Liver (tissue), 9 donors: ENCODE results near the gene ZBTB2. TPM values are rescaled to one million over a fixed set of nuclear protein-coding genes. Genes with fewer than 3 reads are reported as not detected.
A peak's percentile ranks its signal among the peaks of the same experiment; 100 is the strongest.

Experiments used
- DNase-seq: peaks from one replicate; pipeline ENCODE4 v3.0.0-alpha.2; 2017; ENCODE audit warnings: low spot score
- H3K27ac ChIP-seq, 2 donors: one replicate each; pipeline ENCODE4 v1.7.0; 2013; ENCODE audit warnings: inconsistent platforms in 2 of 2, low read length in 2 of 2, control low read depth in 1 of 2, low read depth in 1 of 2, mild to moderate bottlenecking in 1 of 2
- H3K27me3 ChIP-seq, 4 donors: one replicate each; pipeline versions ENCODE4 v1.6.1 to v1.7.0; 2013; ENCODE audit warnings: low read length in 3 of 4, inconsistent platforms in 1 of 4, mild to moderate bottlenecking in 1 of 4, moderate library complexity in 1 of 4; ENCODE audit not compliant: control insufficient read depth in 4 of 4, insufficient read depth in 4 of 4
- H3K36me3 ChIP-seq, 4 donors: one replicate each; pipeline versions ENCODE4 v1.6.1 to v1.7.0; 2013; ENCODE audit warnings: low read length in 3 of 4, mild to moderate bottlenecking in 3 of 4, low read depth in 1 of 4, moderate library complexity in 1 of 4; ENCODE audit not compliant: control insufficient read depth in 4 of 4, insufficient read depth in 3 of 4
- H3K4me1 ChIP-seq, 4 donors: one replicate each; pipeline versions ENCODE4 v1.6.1 to v1.7.0; 2013; ENCODE audit warnings: low read length in 3 of 4, mild to moderate bottlenecking in 3 of 4, moderate library complexity in 1 of 4; ENCODE audit not compliant: control insufficient read depth in 4 of 4, insufficient read depth in 4 of 4
- H3K4me3 ChIP-seq, 3 donors: one replicate each; pipeline versions ENCODE4 v1.6.1 to v1.7.0; 2013; ENCODE audit warnings: low read length in 3 of 3, control low read depth in 1 of 3, low read depth in 1 of 3, mild to moderate bottlenecking in 1 of 3
- H3K9ac ChIP-seq, 2 donors: one replicate each; pipeline ENCODE4 v1.7.0; 2013; ENCODE audit warnings: low read length in 2 of 2, mild to moderate bottlenecking in 2 of 2, moderate library complexity in 2 of 2, control low read depth in 1 of 2, low read depth in 1 of 2
- H3K9me3 ChIP-seq, 4 donors: one replicate each; pipeline versions ENCODE4 v1.6.1 to v1.7.0; 2013; ENCODE audit warnings: low read length in 3 of 4; ENCODE audit not compliant: control insufficient read depth in 4 of 4
- ATF3 ChIP-seq: IDR thresholded peaks from 2 replicates; pipeline ENCODE4 v1.6.1; 2016; ENCODE audit warnings: antibody characterized with exemption
- EGR1 ChIP-seq, 2 donors: IDR thresholded peaks; 2 replicates each; pipeline ENCODE4 v1.6.1; 2016 to 2018; ENCODE audit warnings: antibody characterized with exemption in 2 of 2, low read depth in 2 of 2
- FOXA1 ChIP-seq: IDR thresholded peaks from 2 replicates; pipeline ENCODE4 v1.6.1; 2016; ENCODE audit warnings: antibody characterized with exemption
- FOXA2 ChIP-seq: IDR thresholded peaks from 2 replicates; pipeline ENCODE4 v1.6.1; 2016; ENCODE audit warnings: antibody characterized with exemption
- GABPA ChIP-seq, 2 donors: IDR thresholded peaks in 1 of 2; conservative IDR thresholded peaks in 1 of 2; 2 replicates each; pipeline ENCODE4 v1.6.1; 2016; ENCODE audit warnings: antibody characterized with exemption in 2 of 2, mild to moderate bottlenecking in 1 of 2, moderate library complexity in 1 of 2
- HNF4A ChIP-seq, 2 donors: conservative IDR thresholded peaks; 2 replicates each; pipeline ENCODE4 v1.6.1; 2016; ENCODE audit warnings: antibody characterized with exemption in 2 of 2, mild to moderate bottlenecking in 2 of 2
- HNF4G ChIP-seq: IDR thresholded peaks from 2 replicates; pipeline ENCODE4 v1.6.1; 2016; ENCODE audit warnings: antibody characterized with exemption
- JUND ChIP-seq, 2 donors: IDR thresholded peaks; 2 replicates each; pipeline ENCODE4 v1.6.1; 2016; ENCODE audit warnings: antibody characterized with exemption in 2 of 2
- NR2F2 ChIP-seq: IDR thresholded peaks from 2 replicates; pipeline ENCODE4 v1.6.1; 2016; ENCODE audit warnings: antibody characterized with exemption
- RAD21 ChIP-seq, 2 donors: IDR thresholded peaks; 2 replicates each; pipeline ENCODE4 v1.6.1; 2016; ENCODE audit warnings: antibody characterized with exemption in 2 of 2, mild to moderate bottlenecking in 2 of 2
- RXRA ChIP-seq, 2 donors: IDR thresholded peaks; 2 replicates each; pipeline ENCODE4 v1.6.1; 2017 to 2018; ENCODE audit warnings: antibody characterized with exemption in 2 of 2, mild to moderate bottlenecking in 1 of 2
- SP1 ChIP-seq: IDR thresholded peaks from 2 replicates; pipeline ENCODE4 v1.6.1; 2018; ENCODE audit warnings: antibody characterized with exemption, mild to moderate bottlenecking
- TAF1 ChIP-seq: conservative IDR thresholded peaks from 2 replicates; pipeline ENCODE4 v1.6.1; 2016; ENCODE audit warnings: antibody characterized with exemption, mild to moderate bottlenecking
- YY1 ChIP-seq: IDR thresholded peaks from 2 replicates; pipeline ENCODE4 v1.6.1; 2016; ENCODE audit warnings: antibody characterized with exemption, mild to moderate bottlenecking
- ZBTB33 ChIP-seq: IDR thresholded peaks from 2 replicates; pipeline ENCODE4 v1.6.1; 2016; ENCODE audit warnings: antibody characterized with exemption
- WGBS: extraction: QIAGEN DNeasy Blood & Tissue Kit; methylation state at CpG from one replicate; pipeline ENCODE4 v1.1.7; 2013; 5-methylcytosine and 5-hydroxymethylcytosine counted together
- polyA plus RNA-seq, 2 donors: library from polyadenylated mRNA; stranded (reverse) in 1 of 2; unstranded in 1 of 2; fragments of 200-250 nt in 1 of 2; fragments of >200 nt in 1 of 2; fragmentation: Nextera tagmentation in 1 of 2; extraction: Ambion mirVana in 1 of 2; gene quantifications; one replicate each; pipeline versions ENCODE4 v1.2.1 to v1.2.3, GENCODE V29; 2013 to 2015
- total RNA-seq, 2 donors: library from RNA; depleted of rRNA; stranded (reverse); fragments of >200 nt; gene quantifications; one replicate each; pipeline ENCODE4 v1.2.3, GENCODE V29; 2014
- TF ChIP-seq, protein P1 (sequence below): IDR thresholded peaks from 2 replicates; pipeline ENCODE4 v1.6.1; 2016; ENCODE audit warnings: antibody characterized with exemption, mild to moderate bottlenecking
- TF ChIP-seq, protein P2 (sequence below): IDR thresholded peaks from 2 replicates; pipeline ENCODE4 v1.6.1; 2016; ENCODE audit warnings: antibody characterized with exemption
- TF ChIP-seq, protein P3 (sequence below): fragments of 150-350 bp; IDR thresholded peaks from 2 replicates; pipeline ENCODE4 v1.5.1; 2017; ENCODE audit warnings: improper control_type of control experiment, low read depth, low read length; ENCODE audit not compliant: missing input control
- donor health status: healthy.
- donor health status: healthy.
- donor health status: healthy.
- donor health status: healthy.
- donor health status: healthy.

The ZBTB2 gene
- total and polyA plus RNA-seq, 4 donors: 2.5 to 4.2 (median 3.0) TPM

- H3K36me3 ChIP-seq: no peaks in the 10 kb centered on the region
- no peaks in the 10 kb centered on the region for H3K9me3 ChIP-seq
- H3K9ac ChIP-seq: peak overlapping the region; percentile 36 to 69
- WGBS: 2% methylated on average over 46 of the region's 46 CpGs
- H3K4me3 ChIP-seq: peak overlapping the region; percentile 56 to 66 (median 62)
- peak overlapping the region; percentile 23 to 41 for H3K27ac ChIP-seq
- TF ChIP-seq FOXA1: no peak
- DNase-seq: peak; percentile 49
- H3K4me1 ChIP-seq: peaks cover 2 to 13% (median 11%) of the 10 kb centered on the region in 4 donors
- no peaks in the 10 kb centered on the region for H3K27me3 ChIP-seq
Measured at GRCh38 chr6:151325075-151326050, 66.0 kb downstream of the ZBTB2 start.

DNA sequence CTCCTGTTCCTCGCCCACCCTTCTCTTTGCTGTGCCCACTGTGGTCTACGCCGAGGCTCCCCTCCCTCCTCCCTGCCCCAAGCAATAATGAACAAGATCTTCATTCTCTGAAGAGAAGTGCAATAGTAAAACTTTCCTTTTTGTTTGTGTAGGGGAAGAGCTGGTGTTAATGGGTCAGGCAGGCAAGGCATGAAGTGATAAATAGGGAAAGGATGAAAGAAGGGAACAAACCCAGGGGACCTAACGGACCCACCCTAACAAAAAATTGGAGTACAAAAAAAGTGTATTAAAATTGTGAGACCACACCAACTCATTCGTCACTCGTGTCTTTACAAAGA, 66.9 kb downstream of the ZBTB2 start:
- Histone ChIP-seq H3K4me1 (peaks cover 2 to 13% (median 11%) of the 10 kb centered on the region in 4 donors), H3K27ac (peak overlapping the region in 1 of 2 donors; percentile 43), H3K36me3 (no peaks in the 10 kb centered on the region), H3K4me3 (no peak overlapping the region), H3K9ac (peak overlapping the region; percentile 10 to 65), H3K9me3 (no peaks in the 10 kb centered on the region), H3K27me3 (no peaks in the 10 kb centered on the region)
- 30% methylated on average over 6 of the region's 6 CpGs for WGBS
- DNase-seq: no peak
- TF ChIP-seq HNF4A (conservative IDR thresholded peaks at IDR 0.05): no peak
- no peak for TF ChIP-seq RAD21 (IDR thresholded peaks at IDR 0.05)
- no peak for TF ChIP-seq ATF3
- TF ChIP-seq SP1: no peak
- TF ChIP-seq ZBTB33: no peak
- no peak for TF ChIP-seq FOXA1
- TF ChIP-seq GABPA (IDR thresholded peaks at IDR 0.05 in 1 of 2, conservative IDR thresholded peaks at IDR 0.05 in 1 of 2): no peak
- TF ChIP-seq, protein P1, sequence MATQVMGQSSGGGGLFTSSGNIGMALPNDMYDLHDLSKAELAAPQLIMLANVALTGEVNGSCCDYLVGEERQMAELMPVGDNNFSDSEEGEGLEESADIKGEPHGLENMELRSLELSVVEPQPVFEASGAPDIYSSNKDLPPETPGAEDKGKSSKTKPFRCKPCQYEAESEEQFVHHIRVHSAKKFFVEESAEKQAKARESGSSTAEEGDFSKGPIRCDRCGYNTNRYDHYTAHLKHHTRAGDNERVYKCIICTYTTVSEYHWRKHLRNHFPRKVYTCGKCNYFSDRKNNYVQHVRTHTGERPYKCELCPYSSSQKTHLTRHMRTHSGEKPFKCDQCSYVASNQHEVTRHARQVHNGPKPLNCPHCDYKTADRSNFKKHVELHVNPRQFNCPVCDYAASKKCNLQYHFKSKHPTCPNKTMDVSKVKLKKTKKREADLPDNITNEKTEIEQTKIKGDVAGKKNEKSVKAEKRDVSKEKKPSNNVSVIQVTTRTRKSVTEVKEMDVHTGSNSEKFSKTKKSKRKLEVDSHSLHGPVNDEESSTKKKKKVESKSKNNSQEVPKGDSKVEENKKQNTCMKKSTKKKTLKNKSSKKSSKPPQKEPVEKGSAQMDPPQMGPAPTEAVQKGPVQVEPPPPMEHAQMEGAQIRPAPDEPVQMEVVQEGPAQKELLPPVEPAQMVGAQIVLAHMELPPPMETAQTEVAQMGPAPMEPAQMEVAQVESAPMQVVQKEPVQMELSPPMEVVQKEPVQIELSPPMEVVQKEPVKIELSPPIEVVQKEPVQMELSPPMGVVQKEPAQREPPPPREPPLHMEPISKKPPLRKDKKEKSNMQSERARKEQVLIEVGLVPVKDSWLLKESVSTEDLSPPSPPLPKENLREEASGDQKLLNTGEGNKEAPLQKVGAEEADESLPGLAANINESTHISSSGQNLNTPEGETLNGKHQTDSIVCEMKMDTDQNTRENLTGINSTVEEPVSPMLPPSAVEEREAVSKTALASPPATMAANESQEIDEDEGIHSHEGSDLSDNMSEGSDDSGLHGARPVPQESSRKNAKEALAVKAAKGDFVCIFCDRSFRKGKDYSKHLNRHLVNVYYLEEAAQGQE: no peak
- TF ChIP-seq, protein P2, sequence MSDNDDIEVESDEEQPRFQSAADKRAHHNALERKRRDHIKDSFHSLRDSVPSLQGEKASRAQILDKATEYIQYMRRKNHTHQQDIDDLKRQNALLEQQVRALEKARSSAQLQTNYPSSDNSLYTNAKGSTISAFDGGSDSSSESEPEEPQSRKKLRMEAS: no peak
- no peak for TF ChIP-seq TAF1
- TF ChIP-seq EGR1 (IDR thresholded peaks at IDR 0.05; ENCODE audit: low read depth in 2 of 2): no peak
- TF ChIP-seq NR2F2: no peak
- no peak for TF ChIP-seq JUND (IDR thresholded peaks at IDR 0.05)
- TF ChIP-seq, protein P3, sequence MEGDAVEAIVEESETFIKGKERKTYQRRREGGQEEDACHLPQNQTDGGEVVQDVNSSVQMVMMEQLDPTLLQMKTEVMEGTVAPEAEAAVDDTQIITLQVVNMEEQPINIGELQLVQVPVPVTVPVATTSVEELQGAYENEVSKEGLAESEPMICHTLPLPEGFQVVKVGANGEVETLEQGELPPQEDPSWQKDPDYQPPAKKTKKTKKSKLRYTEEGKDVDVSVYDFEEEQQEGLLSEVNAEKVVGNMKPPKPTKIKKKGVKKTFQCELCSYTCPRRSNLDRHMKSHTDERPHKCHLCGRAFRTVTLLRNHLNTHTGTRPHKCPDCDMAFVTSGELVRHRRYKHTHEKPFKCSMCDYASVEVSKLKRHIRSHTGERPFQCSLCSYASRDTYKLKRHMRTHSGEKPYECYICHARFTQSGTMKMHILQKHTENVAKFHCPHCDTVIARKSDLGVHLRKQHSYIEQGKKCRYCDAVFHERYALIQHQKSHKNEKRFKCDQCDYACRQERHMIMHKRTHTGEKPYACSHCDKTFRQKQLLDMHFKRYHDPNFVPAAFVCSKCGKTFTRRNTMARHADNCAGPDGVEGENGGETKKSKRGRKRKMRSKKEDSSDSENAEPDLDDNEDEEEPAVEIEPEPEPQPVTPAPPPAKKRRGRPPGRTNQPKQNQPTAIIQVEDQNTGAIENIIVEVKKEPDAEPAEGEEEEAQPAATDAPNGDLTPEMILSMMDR: no peak
- TF ChIP-seq YY1: no peak
- no peak for TF ChIP-seq FOXA2
- no peak for TF ChIP-seq RXRA (IDR thresholded peaks at IDR 0.05)
- TF ChIP-seq HNF4G: no peak
